Suprapubic skin (tissue), 4 donors: ENCODE data around the gene OSM. TPM values are rescaled to one million over a fixed set of nuclear protein-coding genes. Genes with fewer than 3 reads are reported as not detected.

Source experiments
- DNase-seq, 2 donors: peaks; one replicate each; pipeline ENCODE4 v3.0.0-alpha.2; 2019; ENCODE audit warnings: low spot score in 2 of 2
- H3K27ac ChIP-seq: fragments of 200-600 bp; sonication (generic); one replicate; pipeline ENCODE4 v1.5.1; 2019
- H3K27me3 ChIP-seq: fragments of 200-600 bp; sonication (generic); one replicate; pipeline ENCODE4 v1.5.1; 2019
- H3K36me3 ChIP-seq: fragments of 200-600 bp; sonication (generic); one replicate; pipeline ENCODE4 v1.5.1; 2019
- H3K4me1 ChIP-seq: fragments of 200-600 bp; sonication (generic); one replicate; pipeline ENCODE4 v1.5.1; 2019
- H3K4me3 ChIP-seq: fragments of 200-600 bp; sonication (generic); one replicate; pipeline ENCODE4 v1.5.1; 2019; ENCODE audit warnings: mild to moderate bottlenecking
- H3K9me3 ChIP-seq: fragments of 200-600 bp; sonication (generic); one replicate; pipeline ENCODE4 v1.5.1; 2019
- EP300 ChIP-seq: sonication (generic); formaldehyde crosslinking; IDR thresholded peaks from one replicate; pipeline ENCODE4 v1.6.1; 2017; ENCODE audit warnings: antibody characterized with exemption
- POLR2A ChIP-seq, 2 donors: fragments of 450-650 bp; IDR thresholded peaks; one replicate each; pipeline ENCODE4 v1.6.1; 2017; ENCODE audit warnings: antibody characterized with exemption in 2 of 2, mild to moderate bottlenecking in 2 of 2, moderate library complexity in 2 of 2
- POLR2AphosphoS5 ChIP-seq, 3 donors: sonication (generic); formaldehyde crosslinking; IDR thresholded peaks; one replicate each; pipeline ENCODE4 v1.6.1; 2017; ENCODE audit warnings: antibody characterized with exemption in 3 of 3
- WGBS: methylation state at CpG from one replicate; pipeline ENCODE4 v1.1.5; 2018; 5-methylcytosine and 5-hydroxymethylcytosine counted together
- total RNA-seq, 4 donors: library from RNA; depleted of rRNA; stranded (reverse); fragments of >200 nt; gene quantifications; one replicate each; pipeline ENCODE4 v1.1.0, GENCODE V29; 2016
- TF ChIP-seq, protein P1 (sequence below), 2 donors: fragments of 200-600 bp in 1 of 2; fragments of 450-650 bp in 1 of 2; sonication (generic) in 1 of 2; IDR thresholded peaks; one replicate each; pipeline ENCODE4 v1.5.1; 2016 to 2019; ENCODE audit warnings: antibody characterized with exemption in 2 of 2, mild to moderate bottlenecking in 1 of 2, moderate library complexity in 1 of 2

OSM gene
- total RNA-seq, 4 donors from 2014 or later: 0.34 TPM; not detected in 3

DNA sequence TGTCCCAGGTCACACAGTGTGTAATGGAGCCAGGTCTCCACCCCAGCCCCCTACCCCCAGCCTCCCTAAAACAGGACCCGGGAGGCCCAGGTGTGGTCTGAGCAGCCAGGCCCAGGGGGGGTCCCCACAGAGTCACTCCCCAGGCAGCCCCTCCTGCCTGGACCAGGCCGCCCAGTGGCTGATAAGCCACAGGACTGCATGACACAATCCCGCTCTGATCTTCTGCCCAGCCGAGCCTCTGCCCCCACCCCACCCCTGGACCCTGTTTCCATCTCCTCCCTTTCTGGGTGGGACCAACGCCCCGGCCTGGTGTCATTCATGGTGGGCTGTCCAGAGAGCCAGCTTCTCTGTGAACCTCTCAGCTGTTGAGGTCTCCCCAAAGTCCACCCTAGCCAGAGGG, 12.3 kb downstream of the OSM start:
- TF ChIP-seq POLR2AphosphoS5 (IDR thresholded peaks at IDR 0.05) (no peak), EP300 (no peak), POLR2A (IDR thresholded peaks at IDR 0.05) (no peak)
- TF ChIP-seq, protein P1, sequence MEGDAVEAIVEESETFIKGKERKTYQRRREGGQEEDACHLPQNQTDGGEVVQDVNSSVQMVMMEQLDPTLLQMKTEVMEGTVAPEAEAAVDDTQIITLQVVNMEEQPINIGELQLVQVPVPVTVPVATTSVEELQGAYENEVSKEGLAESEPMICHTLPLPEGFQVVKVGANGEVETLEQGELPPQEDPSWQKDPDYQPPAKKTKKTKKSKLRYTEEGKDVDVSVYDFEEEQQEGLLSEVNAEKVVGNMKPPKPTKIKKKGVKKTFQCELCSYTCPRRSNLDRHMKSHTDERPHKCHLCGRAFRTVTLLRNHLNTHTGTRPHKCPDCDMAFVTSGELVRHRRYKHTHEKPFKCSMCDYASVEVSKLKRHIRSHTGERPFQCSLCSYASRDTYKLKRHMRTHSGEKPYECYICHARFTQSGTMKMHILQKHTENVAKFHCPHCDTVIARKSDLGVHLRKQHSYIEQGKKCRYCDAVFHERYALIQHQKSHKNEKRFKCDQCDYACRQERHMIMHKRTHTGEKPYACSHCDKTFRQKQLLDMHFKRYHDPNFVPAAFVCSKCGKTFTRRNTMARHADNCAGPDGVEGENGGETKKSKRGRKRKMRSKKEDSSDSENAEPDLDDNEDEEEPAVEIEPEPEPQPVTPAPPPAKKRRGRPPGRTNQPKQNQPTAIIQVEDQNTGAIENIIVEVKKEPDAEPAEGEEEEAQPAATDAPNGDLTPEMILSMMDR (IDR thresholded peaks at IDR 0.05): no peak
- Histone ChIP-seq H3K36me3 (no peaks in the 10 kb centered on the region), H3K9me3 (no peaks in the 10 kb centered on the region), H3K4me3 (no peak overlapping the region), H3K27ac (no peak overlapping the region), H3K27me3 (no peaks in the 10 kb centered on the region), H3K4me1 (peaks cover 47% of the 10 kb centered on the region)
- WGBS: 67% methylated on average over 2 of the region's 6 CpGs
- no peak for DNase-seq

DNA sequence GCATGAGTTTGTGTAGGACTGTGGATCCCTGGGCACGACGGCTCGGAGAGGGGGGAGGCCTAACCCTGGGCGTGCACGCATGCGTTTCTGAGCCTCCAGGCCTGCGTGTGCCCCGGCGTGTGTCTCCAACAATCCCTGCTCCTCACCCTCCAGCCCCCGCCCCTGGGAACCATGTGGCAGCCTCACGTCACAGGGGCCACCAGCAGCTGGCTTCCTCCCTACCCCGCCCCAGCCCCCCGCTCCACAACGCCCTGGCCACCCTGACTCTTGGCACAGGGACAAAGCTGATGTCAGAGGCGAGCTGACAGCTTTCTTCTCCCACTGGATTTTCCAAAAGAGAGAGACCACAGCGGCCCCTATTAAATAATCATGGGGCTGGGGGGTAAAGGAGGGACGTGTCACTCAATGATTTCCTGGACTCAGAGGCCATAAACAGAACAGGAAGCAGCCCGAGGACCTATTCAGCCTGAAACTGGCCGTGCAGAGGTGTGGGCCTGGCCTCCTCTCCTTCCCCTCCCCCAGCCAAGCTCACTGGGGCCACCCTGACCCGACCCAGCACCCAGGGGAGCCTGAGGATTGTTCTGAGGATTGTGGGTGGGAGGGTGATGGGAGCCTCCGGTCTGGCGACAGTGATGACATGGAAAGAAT, 13.3 kb downstream of the OSM start:
- peaks cover 4% of the 10 kb centered on the region for H3K27me3 ChIP-seq
- H3K27ac ChIP-seq: peak overlapping the region; percentile 74
- H3K36me3 ChIP-seq: no peaks in the 10 kb centered on the region
- peak in 1 of 2 donors; percentile 88 for DNase-seq
- TF ChIP-seq EP300: no peak
- no peak for TF ChIP-seq POLR2AphosphoS5 (IDR thresholded peaks at IDR 0.05)
- TF ChIP-seq, protein P1 (IDR thresholded peaks at IDR 0.05): no peak
- no peak for TF ChIP-seq POLR2A (IDR thresholded peaks at IDR 0.05)
- H3K4me3 ChIP-seq: no peak overlapping the region
- H3K4me1 ChIP-seq: peaks cover 51% of the 10 kb centered on the region
- H3K9me3 ChIP-seq: no peaks in the 10 kb centered on the region
- WGBS: 20% methylated on average over 10 of the region's 22 CpGs

DNA sequence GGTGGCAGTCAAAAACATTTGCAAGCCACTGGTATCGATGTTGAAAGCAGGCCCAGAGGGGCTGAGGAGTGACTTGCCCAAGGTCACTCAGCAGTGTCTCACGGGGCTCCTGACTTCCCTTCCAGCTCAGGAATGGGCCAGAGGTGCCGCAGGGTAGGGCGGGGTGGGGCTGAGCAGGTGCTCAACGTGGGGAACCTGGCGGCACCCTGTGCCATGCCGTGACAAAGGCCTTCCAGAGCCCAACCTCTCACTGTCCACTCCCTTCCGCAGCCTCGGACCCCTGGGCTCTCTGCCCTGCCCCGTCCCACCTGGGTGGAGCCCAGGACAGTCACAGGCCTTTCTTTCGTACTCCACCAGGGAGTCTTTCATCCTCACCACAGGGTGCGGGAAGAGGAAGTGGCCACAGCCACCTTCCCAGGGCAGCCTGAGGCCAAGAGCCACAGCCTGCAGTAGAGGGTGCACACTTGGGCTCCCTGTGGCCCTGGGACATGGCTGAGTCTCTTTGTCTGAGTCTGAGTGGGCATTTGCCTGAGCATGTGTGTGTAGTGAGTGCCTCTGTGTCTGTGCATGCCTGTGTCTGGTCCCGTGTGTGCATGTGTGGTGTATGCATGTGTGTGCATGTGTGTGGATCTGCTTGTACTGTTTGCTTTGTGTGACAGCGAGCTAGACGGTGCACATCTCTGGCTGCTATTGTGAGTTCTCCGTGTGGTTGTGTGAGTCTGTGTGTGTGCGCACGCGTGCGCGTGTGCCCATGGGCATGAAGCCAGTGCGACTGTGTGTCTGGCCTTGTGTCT, 14.0 kb downstream of the OSM start:
- Histone ChIP-seq H3K27me3 (peaks cover 4% of the 10 kb centered on the region), H3K27ac (peak overlapping the region; percentile 74), H3K9me3 (no peaks in the 10 kb centered on the region), H3K36me3 (no peaks in the 10 kb centered on the region), H3K4me1 (peaks cover 56% of the 10 kb centered on the region), H3K4me3 (no peak overlapping the region)
- no peak for DNase-seq
- no peak for TF ChIP-seq EP300
- TF ChIP-seq, protein P1 (IDR thresholded peaks at IDR 0.05): no peak
- no peak for TF ChIP-seq POLR2A (IDR thresholded peaks at IDR 0.05)
- TF ChIP-seq POLR2AphosphoS5 (IDR thresholded peaks at IDR 0.05): no peak
- WGBS: 38% methylated on average over 17 of the region's 22 CpGs

DNA sequence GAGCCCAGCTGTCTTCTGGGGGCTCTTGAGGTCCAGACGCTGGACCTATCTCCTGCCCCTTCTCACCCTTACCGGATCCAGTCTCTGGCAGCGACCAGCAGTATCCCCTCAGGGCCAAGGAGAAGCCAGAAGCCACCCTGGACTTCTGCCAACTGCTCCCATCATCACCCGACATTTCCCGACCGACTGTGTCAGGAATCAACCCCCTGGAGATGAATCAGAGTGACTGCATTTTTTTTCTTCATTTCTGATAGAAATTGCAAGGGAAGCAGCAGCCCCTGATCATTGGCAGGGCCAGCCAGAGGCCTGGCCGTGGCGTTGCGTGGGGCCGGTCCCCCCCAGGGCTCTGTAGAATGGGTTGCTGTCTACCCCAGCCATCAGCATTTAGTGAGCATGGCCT, 14.9 kb downstream of the OSM start:
- Histone ChIP-seq H3K4me1 (peaks cover 63% of the 10 kb centered on the region), H3K27me3 (peaks cover 11% of the 10 kb centered on the region), H3K9me3 (no peaks in the 10 kb centered on the region), H3K27ac (peak overlapping the region; percentile 74), H3K4me3 (no peak overlapping the region), H3K36me3 (no peaks in the 10 kb centered on the region)
- 56% methylated on average over 7 of the region's 10 CpGs for WGBS
- TF ChIP-seq, protein P1 (IDR thresholded peaks at IDR 0.05): no peak
- no peak for TF ChIP-seq EP300
- no peak for TF ChIP-seq POLR2A (IDR thresholded peaks at IDR 0.05)
- no peak for TF ChIP-seq POLR2AphosphoS5 (IDR thresholded peaks at IDR 0.05)
- DNase-seq: no peak

DNA sequence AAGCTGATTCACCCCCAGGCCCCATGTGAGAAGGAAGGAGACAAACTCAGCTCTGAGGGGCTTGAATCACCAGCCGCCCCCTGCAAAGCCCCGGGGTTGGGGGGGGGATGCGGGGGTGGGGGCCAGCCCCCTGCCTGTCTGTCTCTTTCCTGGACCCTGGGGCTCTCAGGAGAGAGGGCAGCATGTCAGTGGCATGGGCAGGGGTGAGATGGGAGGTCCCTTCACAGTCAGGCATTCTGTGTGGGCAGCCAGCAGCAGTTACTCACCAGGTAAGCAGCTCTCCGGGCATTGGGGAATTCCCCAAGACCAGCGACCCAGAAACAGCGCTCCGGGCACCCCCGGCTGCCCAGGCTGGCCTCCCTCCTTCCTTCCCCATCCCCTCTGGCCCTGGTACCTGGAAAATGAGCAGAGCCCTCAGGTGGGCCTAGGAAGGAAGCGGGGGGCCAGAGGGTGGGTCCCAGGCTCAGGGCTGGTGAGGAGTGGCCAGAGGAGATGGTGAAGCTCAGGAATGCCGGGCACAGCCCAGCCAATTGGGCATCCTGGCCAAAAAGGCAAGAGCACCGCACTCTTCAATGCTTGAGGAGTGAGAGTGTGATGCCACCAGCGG, 15.9 kb downstream of the OSM start:
- Histone ChIP-seq H3K36me3 (no peaks in the 10 kb centered on the region), H3K4me1 (peaks cover 65% of the 10 kb centered on the region), H3K9me3 (no peaks in the 10 kb centered on the region), H3K4me3 (no peak overlapping the region), H3K27me3 (peaks cover 13% of the 10 kb centered on the region), H3K27ac (no peak overlapping the region)
- no peak for DNase-seq
- WGBS: 92% methylated on average over 4 of the region's 12 CpGs
- TF ChIP-seq, protein P1 (IDR thresholded peaks at IDR 0.05): no peak
- TF ChIP-seq POLR2AphosphoS5 (IDR thresholded peaks at IDR 0.05) (no peak), POLR2A (IDR thresholded peaks at IDR 0.05) (no peak), EP300 (no peak)
